WTC11 (cell line): ENCODE measurements around the gene SLC45A3. TPM values are rescaled to one million over a fixed set of nuclear protein-coding genes. Genes with fewer than 3 reads are reported as not detected.

ENCODE experiments used
- ATAC-seq: fragments of 200-7000 bp; cut with Tn5 transposase; 2 replicates; pipeline ENCODE4 v1.10.0; 2021; ENCODE audit warnings: mild to moderate bottlenecking, moderate library complexity
- CTCF ChIA-PET: fragments of 300-600 bp; sonication (Branson Sonifier 250); formaldehyde crosslinking; loops from one replicate; lab custom pipeline; 2021; ENCODE audit warnings: antibody characterized with exemption; lab: Charles Lee
- POLR2A ChIA-PET: fragments of 350-600 bp; sonication (Branson Sonifier 250); formaldehyde crosslinking; loops from one replicate; lab custom pipeline; 2021; ENCODE audit warnings: antibody characterized with exemption; lab: Charles Lee
- DNase-seq: peaks from one replicate; pipeline ENCODE4 v3.0.0; 2021; ENCODE audit warnings: low spot score
- H3K27ac Mint-ChIP-seq: 2 replicates; pipeline ENCODE4 v1.8.0; 2021; ENCODE audit warnings: mixed read lengths
- H3K27me3 Mint-ChIP-seq: 2 replicates; pipeline ENCODE4 v1.8.0; 2021; ENCODE audit warnings: low read depth, mild to moderate bottlenecking, moderate library complexity, mixed read lengths
- H3K36me3 Mint-ChIP-seq: 2 replicates; pipeline ENCODE4 v1.8.0; 2021; ENCODE audit warnings: mixed read lengths
- H3K4me1 Mint-ChIP-seq: 2 replicates; pipeline ENCODE4 v1.8.0; 2022; ENCODE audit warnings: mixed read lengths
- H3K4me3 Mint-ChIP-seq: 2 replicates; pipeline ENCODE4 v1.8.0; 2021; ENCODE audit warnings: mild to moderate bottlenecking, moderate library complexity, mixed read lengths
- H3K9me3 Mint-ChIP-seq: 2 replicates; pipeline ENCODE4 v1.8.0; 2021; ENCODE audit warnings: mixed read lengths
- ARID4B ChIP-seq: sonication (generic); formaldehyde crosslinking; IDR thresholded peaks from 2 replicates; pipeline ENCODE4 v1.8.0; 2023; ENCODE audit warnings: missing genetic modification reagents, mild to moderate bottlenecking, borderline replicate concordance
- CBFB ChIP-seq: sonication (generic); formaldehyde crosslinking; IDR thresholded peaks from 2 replicates; pipeline ENCODE4 v1.8.1; 2022; ENCODE audit warnings: mild to moderate bottlenecking, low read depth, missing genetic modification reagents
- CREB1 ChIP-seq: sonication (generic); formaldehyde crosslinking; IDR thresholded peaks from 2 replicates; pipeline ENCODE4 v1.8.0; 2023; ENCODE audit warnings: mild to moderate bottlenecking, missing genetic modification reagents
- CREM ChIP-seq: sonication (generic); formaldehyde crosslinking; IDR thresholded peaks from 2 replicates; pipeline ENCODE4 v1.8.1; 2022; ENCODE audit warnings: mild to moderate bottlenecking, missing genetic modification reagents, moderate library complexity
- EMX1 ChIP-seq: fragments of 250-450 bp; sonication (Bioruptor Pico); IDR thresholded peaks from 2 replicates; pipeline ENCODE4 v1.8.0; 2021; ENCODE audit warnings: mild to moderate bottlenecking
- GTF2I ChIP-seq: fragments of 250-450 bp; sonication (Bioruptor Pico); conservative IDR thresholded peaks from 2 replicates; pipeline ENCODE4 v1.4.0; 2021; ENCODE audit warnings: mild to moderate bottlenecking
- HMGA2 ChIP-seq: fragments of 250-450 bp; sonication (Bioruptor Pico); IDR thresholded peaks from 2 replicates; pipeline ENCODE4 v1.4.0; 2021; ENCODE audit warnings: mild to moderate bottlenecking, moderate library complexity
- IRF1 ChIP-seq: sonication (generic); formaldehyde crosslinking; IDR thresholded peaks from 2 replicates; pipeline ENCODE4 v1.8.0; 2023; ENCODE audit warnings: missing genetic modification reagents
- KAT7 ChIP-seq: sonication (generic); formaldehyde crosslinking; IDR thresholded peaks from 2 replicates; pipeline ENCODE4 v1.8.1; 2023; ENCODE audit warnings: missing genetic modification reagents, mild to moderate bottlenecking, borderline replicate concordance
- PRDM15 ChIP-seq: sonication (generic); formaldehyde crosslinking; IDR thresholded peaks from 2 replicates; pipeline ENCODE4 v1.8.0; 2022; ENCODE audit warnings: missing genetic modification reagents
- TEAD1 ChIP-seq: sonication (generic); formaldehyde crosslinking; IDR thresholded peaks from 2 replicates; pipeline ENCODE4 v1.8.0; 2022; ENCODE audit warnings: mild to moderate bottlenecking, missing genetic modification reagents
- USF2 ChIP-seq: sonication (generic); formaldehyde crosslinking; IDR thresholded peaks from 2 replicates; pipeline ENCODE4 v1.8.1; 2023; ENCODE audit warnings: mild to moderate bottlenecking, missing genetic modification reagents, moderate library complexity
- ZNF317 ChIP-seq: sonication (generic); formaldehyde crosslinking; IDR thresholded peaks from 2 replicates; pipeline ENCODE4 v1.8.1; 2023; ENCODE audit warnings: low read depth, mild to moderate bottlenecking, moderate library complexity, missing genetic modification reagents, borderline replicate concordance
- total RNA-seq: library from RNA; stranded (reverse); gene quantifications from 3 replicates; pipeline ENCODE4 v1.2.3, GENCODE V29; 2021
- TF ChIP-seq, protein P1 (sequence below): sonication (generic); formaldehyde crosslinking; IDR thresholded peaks from 2 replicates; pipeline ENCODE4 v1.8.1; 2023; ENCODE audit warnings: mild to moderate bottlenecking, missing genetic modification reagents, borderline replicate concordance
- TF ChIP-seq, protein P2 (sequence below): sonication (generic); formaldehyde crosslinking; IDR thresholded peaks from 2 replicates; pipeline ENCODE4 v1.8.1; 2022; ENCODE audit warnings: missing genetic modification reagents, borderline replicate concordance

SLC45A3 gene
- total RNA-seq, 1 experiment from 2014 or later, result 15.2 TPM

DNA sequence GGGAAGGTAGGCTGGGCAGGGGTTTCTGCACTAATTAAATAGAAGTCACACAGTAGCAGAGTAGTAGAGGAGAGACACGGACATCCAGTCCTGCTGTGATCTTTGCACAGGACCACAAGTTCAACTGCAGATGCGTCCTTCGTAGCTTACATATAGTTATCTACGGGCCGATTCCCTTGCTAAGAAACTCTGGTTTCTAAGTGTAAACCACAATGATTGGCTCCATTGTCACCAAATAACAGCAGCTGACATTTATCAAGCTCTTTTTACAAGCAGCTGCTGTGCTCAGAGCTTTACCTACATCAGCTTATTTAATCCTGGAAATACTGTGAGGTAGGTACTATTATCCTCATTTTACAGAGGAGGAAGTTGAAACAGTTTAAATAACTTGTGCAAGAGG lies 3.1 kb downstream of the SLC45A3 start:
- ATAC-seq (no peak), DNase-seq (no peak)
- POLR2A ChIA-PET, result interaction anchor here (1.1 kb wide), 1 partner anchor 13 kb away, joined by 3 read pairs; no protein-coding TSS in a partner anchor
- Mint-ChIP-seq H3K27ac (no peak overlapping the region), H3K4me3 (no peak overlapping the region), H3K4me1 (peaks cover 64% of the 10 kb centered on the region), H3K9me3 (no peaks in the 10 kb centered on the region), H3K27me3 (peaks cover 7% of the 10 kb centered on the region), H3K36me3 (no peaks in the 10 kb centered on the region)
- CTCF ChIA-PET, result interaction anchor here (1.5 to 19.0 kb wide), 4 partner anchors 11 to 85 kb away, joined by 5 to 307 read pairs (median 9); no protein-coding TSS in a partner anchor
- TF ChIP-seq ZNF317 (CRISPR knock-in tag) (no peak), EMX1 (CRISPR knock-in tag) (no peak), TEAD1 (no peak), IRF1 (CRISPR knock-in tag) (no peak)

DNA sequence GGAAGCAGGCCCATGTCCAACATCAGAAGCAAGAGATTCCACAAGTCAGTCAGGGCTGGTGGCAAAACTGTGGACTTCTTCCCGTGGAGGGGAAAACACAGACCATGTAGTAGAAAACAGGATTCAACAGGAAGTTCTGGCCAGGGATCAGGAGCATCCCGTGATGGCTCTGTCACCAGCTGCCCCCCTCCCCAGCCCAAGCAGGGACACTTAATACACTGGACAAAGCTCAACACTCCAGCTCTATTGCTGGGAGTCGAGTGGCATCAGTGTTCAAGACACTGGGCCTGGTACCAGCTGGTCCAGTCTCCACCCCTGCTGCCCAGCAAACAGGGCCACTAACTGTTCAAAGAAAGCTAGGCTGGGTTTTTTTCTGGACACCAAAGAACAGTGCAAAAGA lies 3.7 kb downstream of the SLC45A3 start:
- H3K27me3 Mint-ChIP-seq, result peaks cover 7% of the 10 kb centered on the region
- ATAC-seq (no peak), DNase-seq (no peak)
- H3K4me3 Mint-ChIP-seq, result no peak overlapping the region
- no peaks in the 10 kb centered on the region for H3K36me3 Mint-ChIP-seq
- POLR2A ChIA-PET, result interaction anchor here (1.1 kb wide), 1 partner anchor 14 kb away, joined by 3 read pairs; no protein-coding TSS in a partner anchor
- H3K9me3 Mint-ChIP-seq, result no peaks in the 10 kb centered on the region
- CTCF ChIA-PET, result interaction anchor here (1.5 to 19.0 kb wide), 4 partner anchors 12 to 84 kb away, joined by 5 to 307 read pairs (median 9); no protein-coding TSS in a partner anchor
- TF ChIP-seq, protein P1, sequence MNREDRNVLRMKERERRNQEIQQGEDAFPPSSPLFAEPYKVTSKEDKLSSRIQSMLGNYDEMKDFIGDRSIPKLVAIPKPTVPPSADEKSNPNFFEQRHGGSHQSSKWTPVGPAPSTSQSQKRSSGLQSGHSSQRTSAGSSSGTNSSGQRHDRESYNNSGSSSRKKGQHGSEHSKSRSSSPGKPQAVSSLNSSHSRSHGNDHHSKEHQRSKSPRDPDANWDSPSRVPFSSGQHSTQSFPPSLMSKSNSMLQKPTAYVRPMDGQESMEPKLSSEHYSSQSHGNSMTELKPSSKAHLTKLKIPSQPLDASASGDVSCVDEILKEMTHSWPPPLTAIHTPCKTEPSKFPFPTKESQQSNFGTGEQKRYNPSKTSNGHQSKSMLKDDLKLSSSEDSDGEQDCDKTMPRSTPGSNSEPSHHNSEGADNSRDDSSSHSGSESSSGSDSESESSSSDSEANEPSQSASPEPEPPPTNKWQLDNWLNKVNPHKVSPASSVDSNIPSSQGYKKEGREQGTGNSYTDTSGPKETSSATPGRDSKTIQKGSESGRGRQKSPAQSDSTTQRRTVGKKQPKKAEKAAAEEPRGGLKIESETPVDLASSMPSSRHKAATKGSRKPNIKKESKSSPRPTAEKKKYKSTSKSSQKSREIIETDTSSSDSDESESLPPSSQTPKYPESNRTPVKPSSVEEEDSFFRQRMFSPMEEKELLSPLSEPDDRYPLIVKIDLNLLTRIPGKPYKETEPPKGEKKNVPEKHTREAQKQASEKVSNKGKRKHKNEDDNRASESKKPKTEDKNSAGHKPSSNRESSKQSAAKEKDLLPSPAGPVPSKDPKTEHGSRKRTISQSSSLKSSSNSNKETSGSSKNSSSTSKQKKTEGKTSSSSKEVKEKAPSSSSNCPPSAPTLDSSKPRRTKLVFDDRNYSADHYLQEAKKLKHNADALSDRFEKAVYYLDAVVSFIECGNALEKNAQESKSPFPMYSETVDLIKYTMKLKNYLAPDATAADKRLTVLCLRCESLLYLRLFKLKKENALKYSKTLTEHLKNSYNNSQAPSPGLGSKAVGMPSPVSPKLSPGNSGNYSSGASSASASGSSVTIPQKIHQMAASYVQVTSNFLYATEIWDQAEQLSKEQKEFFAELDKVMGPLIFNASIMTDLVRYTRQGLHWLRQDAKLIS, result no peak
- TF ChIP-seq USF2, result no peak
- TF ChIP-seq CBFB (CRISPR knock-in tag), result no peak
- TF ChIP-seq HMGA2, result no peak
- TF ChIP-seq PRDM15, result no peak
- no peak for TF ChIP-seq EMX1 (CRISPR knock-in tag)
- TF ChIP-seq CREB1 (CRISPR knock-in tag), result no peak
- no peak for TF ChIP-seq KAT7 (CRISPR knock-in tag)
- TF ChIP-seq CREM (CRISPR knock-in tag), result no peak
- no peak for TF ChIP-seq GTF2I (CRISPR knock-in tag)
- peaks cover 70% of the 10 kb centered on the region for H3K4me1 Mint-ChIP-seq
- peak overlapping the region; percentile 71; the same call in 1 of the 2 replicates for H3K27ac Mint-ChIP-seq

GRCh38 chr1:205676002-205676401 lies 4.3 kb downstream of the SLC45A3 start:
- ChIA-PET CTCF (interaction anchor here (0.8 to 19.0 kb wide), 4 partner anchors 13 to 36 kb away, joined by 4 to 307 read pairs (median 9); no protein-coding TSS in a partner anchor), POLR2A (no interaction called here)
- Mint-ChIP-seq H3K9me3 (no peaks in the 10 kb centered on the region), H3K36me3 (no peaks in the 10 kb centered on the region), H3K27ac (peak overlapping the region; percentile 71; the same call in 1 of the 2 replicates), H3K4me1 (peaks cover 70% of the 10 kb centered on the region), H3K27me3 (peaks cover 5% of the 10 kb centered on the region), H3K4me3 (no peak overlapping the region)
- DNase-seq (no peak), ATAC-seq (no peak)
- TF ChIP-seq ARID4B, result no peak
- TF ChIP-seq, protein P2, sequence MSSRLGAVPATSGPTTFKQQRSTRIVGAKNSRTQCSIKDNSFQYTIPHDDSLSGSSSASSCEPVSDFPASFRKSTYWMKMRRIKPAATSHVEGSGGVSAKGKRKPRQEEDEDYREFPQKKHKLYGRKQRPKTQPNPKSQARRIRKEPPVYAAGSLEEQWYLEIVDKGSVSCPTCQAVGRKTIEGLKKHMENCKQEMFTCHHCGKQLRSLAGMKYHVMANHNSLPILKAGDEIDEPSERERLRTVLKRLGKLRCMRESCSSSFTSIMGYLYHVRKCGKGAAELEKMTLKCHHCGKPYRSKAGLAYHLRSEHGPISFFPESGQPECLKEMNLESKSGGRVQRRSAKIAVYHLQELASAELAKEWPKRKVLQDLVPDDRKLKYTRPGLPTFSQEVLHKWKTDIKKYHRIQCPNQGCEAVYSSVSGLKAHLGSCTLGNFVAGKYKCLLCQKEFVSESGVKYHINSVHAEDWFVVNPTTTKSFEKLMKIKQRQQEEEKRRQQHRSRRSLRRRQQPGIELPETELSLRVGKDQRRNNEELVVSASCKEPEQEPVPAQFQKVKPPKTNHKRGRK, result no peak
